ENCODE data around the gene TMEM98. TPM values are rescaled to one million over a fixed set of nuclear protein-coding genes. Genes with fewer than 3 reads are reported as not detected.
A peak's percentile ranks its signal among the peaks of the same experiment; 100 is the strongest.

The TMEM98 gene
- total RNA-seq, 6 donors from 2014 or later = 35.6 to 101 (median 58.5) TPM

GRCh38 chr17:32927201-32927723 lies 691 bp upstream of the TMEM98 start:
- DNase-seq (no peak), ATAC-seq (ENCODE audit: low FRiP score in 2 of 2) (no peak)
- Histone ChIP-seq H3K4me1 (peaks cover 5 to 9% (median 9%) of the 10 kb centered on the region in 4 donors), H3K27me3 (peaks cover 0 to 10% (median 3%) of the 10 kb centered on the region in 4 donors), H3K27ac (peak overlapping the region in 1 of 4 donors; percentile 42), H3K36me3 (no peaks in the 10 kb centered on the region), H3K4me3 (peak overlapping the region; percentile 32 to 72 (median 62)), H3K9me3 (no peaks in the 10 kb centered on the region)
- WGBS, 2 donors = 38 to 54% methylated on average over 2 to 11 of the region's 11 CpGs
- no peak for TF ChIP-seq EP300 (IDR thresholded peaks at IDR 0.05)
- TF ChIP-seq POLR2AphosphoS5 (IDR thresholded peaks at IDR 0.05) = no peak
- no peak for TF ChIP-seq CTCF (IDR thresholded peaks at IDR 0.05)
- TF ChIP-seq POLR2A (IDR thresholded peaks at IDR 0.05) = no peak

- peaks cover 0 to 10% (median 3%) of the 10 kb centered on the region in 4 donors for H3K27me3 ChIP-seq
- peaks cover 0 to 9% (median 0%) of the 10 kb centered on the region in 4 donors for H3K36me3 ChIP-seq
- DNase-seq (no peak), ATAC-seq (ENCODE audit: low FRiP score in 2 of 2) (peak; percentile 12)
- H3K9me3 ChIP-seq = no peaks in the 10 kb centered on the region
- WGBS, 2 donors = 22% methylated on average over 19 of the region's 19 CpGs
- H3K4me1 ChIP-seq = peaks cover 5 to 9% (median 9%) of the 10 kb centered on the region in 4 donors
- peak overlapping the region; percentile 28 to 72 (median 62) for H3K4me3 ChIP-seq
- no peak for TF ChIP-seq POLR2A (IDR thresholded peaks at IDR 0.05)
- TF ChIP-seq POLR2AphosphoS5 (IDR thresholded peaks at IDR 0.05) = no peak
- TF ChIP-seq EP300 (IDR thresholded peaks at IDR 0.05) = no peak
- no peak for TF ChIP-seq CTCF (IDR thresholded peaks at IDR 0.05)
- peak overlapping the region; percentile 46 to 82 (median 65) for H3K27ac ChIP-seq
Observed at GRCh38 chr17:32928586-32929535, 908 bp downstream of the TMEM98 start.

- TF ChIP-seq POLR2A (IDR thresholded peaks at IDR 0.05) (no peak), EP300 (IDR thresholded peaks at IDR 0.05) (no peak), CTCF (IDR thresholded peaks at IDR 0.05) (no peak), POLR2AphosphoS5 (IDR thresholded peaks at IDR 0.05) (no peak)
- 76 to 83% methylated on average over 2 of the region's 2 CpGs for WGBS, 2 donors
- Histone ChIP-seq H3K27ac (no peak overlapping the region), H3K4me1 (peaks cover 5 to 9% (median 9%) of the 10 kb centered on the region in 4 donors), H3K9me3 (no peaks in the 10 kb centered on the region), H3K4me3 (peak overlapping the region in 1 of 4 donors; percentile 70), H3K36me3 (peaks cover 0 to 9% (median 0%) of the 10 kb centered on the region in 4 donors), H3K27me3 (peaks cover 0 to 10% (median 3%) of the 10 kb centered on the region in 4 donors)
- ATAC-seq (ENCODE audit: low FRiP score in 2 of 2) = no peak
- no peak for DNase-seq
Observed at GRCh38 chr17:32929588-32929987, 1.6 kb downstream of the TMEM98 start.

- no peak for ATAC-seq (ENCODE audit: low FRiP score in 2 of 2)
- DNase-seq = no peak
- no peak overlapping the region for H3K4me3 ChIP-seq
- H3K27ac ChIP-seq = no peak overlapping the region
- TF ChIP-seq POLR2A (IDR thresholded peaks at IDR 0.05) (no peak), CTCF (IDR thresholded peaks at IDR 0.05) (no peak), POLR2AphosphoS5 (IDR thresholded peaks at IDR 0.05) (no peak), EP300 (IDR thresholded peaks at IDR 0.05) (no peak)
- H3K27me3 ChIP-seq = peaks cover 0 to 10% (median 3%) of the 10 kb centered on the region in 4 donors
- peaks cover 0 to 9% (median 0%) of the 10 kb centered on the region in 4 donors for H3K36me3 ChIP-seq
- no peaks in the 10 kb centered on the region for H3K9me3 ChIP-seq
- 89 to 100% methylated on average over 1 of the region's 1 CpG for WGBS, 2 donors
- peaks cover 5 to 9% (median 9%) of the 10 kb centered on the region in 4 donors for H3K4me1 ChIP-seq
Observed at GRCh38 chr17:32930512-32930911, 2.6 kb downstream of the TMEM98 start.
